ENCODE measurements around the gene P2RY11. TPM values are rescaled to one million over a fixed set of nuclear protein-coding genes. Genes with fewer than 3 reads are reported as not detected.

The P2RY11 gene
- polyA plus RNA-seq, 3 donors = 14.2 to 19.3 (median 18.4) TPM

DNA sequence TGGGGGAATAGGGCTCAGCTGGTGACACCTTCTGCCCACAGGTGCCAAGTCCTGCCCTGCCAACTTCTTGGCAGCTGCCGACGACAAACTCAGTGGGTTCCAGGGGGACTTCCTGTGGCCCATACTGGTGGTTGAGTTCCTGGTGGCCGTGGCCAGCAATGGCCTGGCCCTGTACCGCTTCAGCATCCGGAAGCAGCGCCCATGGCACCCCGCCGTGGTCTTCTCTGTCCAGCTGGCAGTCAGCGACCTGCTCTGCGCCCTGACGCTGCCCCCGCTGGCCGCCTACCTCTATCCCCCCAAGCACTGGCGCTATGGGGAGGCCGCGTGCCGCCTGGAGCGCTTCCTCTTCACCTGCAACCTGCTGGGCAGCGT, 2.1 kb downstream of the P2RY11 start:
- DNase-seq = no peak

DNA sequence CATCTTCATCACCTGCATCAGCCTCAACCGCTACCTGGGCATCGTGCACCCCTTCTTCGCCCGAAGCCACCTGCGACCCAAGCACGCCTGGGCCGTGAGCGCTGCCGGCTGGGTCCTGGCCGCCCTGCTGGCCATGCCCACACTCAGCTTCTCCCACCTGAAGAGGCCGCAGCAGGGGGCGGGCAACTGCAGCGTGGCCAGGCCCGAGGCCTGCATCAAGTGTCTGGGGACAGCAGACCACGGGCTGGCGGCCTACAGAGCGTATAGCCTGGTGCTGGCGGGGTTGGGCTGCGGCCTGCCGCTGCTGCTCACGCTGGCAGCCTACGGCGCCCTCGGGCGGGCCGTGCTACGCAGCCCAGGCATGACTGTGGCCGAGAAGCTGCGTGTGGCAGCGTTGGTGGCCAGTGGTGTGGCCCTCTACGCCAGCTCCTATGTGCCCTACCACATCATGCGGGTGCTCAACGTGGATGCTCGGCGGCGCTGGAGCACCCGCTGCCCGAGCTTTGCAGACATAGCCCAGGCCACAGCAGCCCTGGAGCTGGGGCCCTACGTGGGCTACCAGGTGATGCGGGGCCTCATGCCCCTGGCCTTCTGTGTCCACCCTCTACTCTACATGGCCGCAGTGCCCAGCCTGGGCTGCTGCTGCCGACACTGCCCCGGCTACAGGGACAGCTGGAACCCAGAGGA, 2.6 kb downstream of the P2RY11 start:
- DNase-seq = no peak

DNA sequence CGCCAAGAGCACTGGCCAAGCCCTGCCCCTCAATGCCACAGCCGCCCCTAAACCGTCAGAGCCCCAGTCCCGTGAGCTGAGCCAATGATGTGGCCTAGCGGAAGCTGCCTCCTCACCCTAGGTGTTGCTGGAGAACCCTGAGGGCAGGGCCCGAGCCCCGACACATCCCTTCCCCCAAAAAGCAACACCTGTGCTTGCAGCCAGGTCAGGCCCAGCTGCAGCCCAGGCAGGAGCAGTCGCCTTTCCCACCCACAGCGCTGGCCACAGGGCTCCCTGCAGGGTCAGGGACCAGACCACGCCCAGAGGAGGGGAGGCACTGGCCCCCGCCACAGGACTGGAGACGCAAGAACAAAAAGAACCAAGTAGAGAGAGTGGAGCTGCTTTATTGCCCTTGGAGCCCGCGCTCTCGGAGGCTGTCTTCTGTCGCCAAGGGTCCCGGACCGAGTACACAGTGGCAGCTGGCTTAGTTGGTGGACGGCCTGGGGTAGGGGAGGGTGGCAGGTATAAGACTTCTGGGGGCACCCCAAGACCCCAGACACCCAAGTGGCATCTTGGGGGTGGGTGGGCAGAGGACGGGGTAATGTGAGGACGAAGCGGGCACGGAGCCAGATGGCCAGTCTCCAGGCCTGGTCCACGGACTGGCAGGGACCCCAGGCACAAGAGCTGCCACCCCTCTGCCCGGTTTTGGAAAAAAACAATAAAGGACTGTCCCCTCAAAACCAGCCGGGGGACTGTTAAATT, 3.3 kb downstream of the P2RY11 start:
- DNase-seq = no peak

DNA sequence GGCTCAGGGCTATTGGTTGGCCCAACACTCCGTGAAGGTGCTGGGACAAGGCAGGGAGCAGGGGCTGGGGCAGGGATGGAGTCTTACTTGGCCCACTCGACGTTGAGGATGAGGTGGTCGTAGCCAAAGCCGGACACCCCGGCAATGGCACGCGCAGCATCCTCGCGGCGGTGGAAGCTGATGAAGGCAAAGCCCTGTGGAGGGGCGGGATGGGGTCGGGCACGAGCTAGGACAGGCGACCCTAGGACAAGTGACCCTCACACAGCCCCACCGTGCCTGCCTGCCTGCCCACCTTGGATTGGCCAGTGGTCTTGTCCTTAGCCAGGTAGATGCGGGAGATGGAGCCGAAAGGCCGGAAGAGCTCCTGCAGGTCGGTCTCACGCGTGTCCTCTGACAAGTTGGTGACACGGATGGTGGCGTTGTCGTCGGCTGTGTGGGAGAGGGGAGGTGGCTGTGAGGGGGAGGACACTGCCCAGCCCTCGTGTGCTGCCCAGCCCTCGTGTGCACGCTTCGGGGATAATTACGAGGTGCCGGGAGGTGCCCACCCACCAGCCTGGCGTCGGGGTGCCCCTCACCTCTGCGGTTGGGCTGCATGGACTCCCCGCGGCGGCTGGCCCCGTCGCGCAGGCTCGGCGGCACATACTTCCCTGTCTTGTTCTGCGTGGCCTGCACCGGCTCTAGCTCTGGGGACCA, 4.0 kb downstream of the P2RY11 start:
- DNase-seq = no peak

DNA sequence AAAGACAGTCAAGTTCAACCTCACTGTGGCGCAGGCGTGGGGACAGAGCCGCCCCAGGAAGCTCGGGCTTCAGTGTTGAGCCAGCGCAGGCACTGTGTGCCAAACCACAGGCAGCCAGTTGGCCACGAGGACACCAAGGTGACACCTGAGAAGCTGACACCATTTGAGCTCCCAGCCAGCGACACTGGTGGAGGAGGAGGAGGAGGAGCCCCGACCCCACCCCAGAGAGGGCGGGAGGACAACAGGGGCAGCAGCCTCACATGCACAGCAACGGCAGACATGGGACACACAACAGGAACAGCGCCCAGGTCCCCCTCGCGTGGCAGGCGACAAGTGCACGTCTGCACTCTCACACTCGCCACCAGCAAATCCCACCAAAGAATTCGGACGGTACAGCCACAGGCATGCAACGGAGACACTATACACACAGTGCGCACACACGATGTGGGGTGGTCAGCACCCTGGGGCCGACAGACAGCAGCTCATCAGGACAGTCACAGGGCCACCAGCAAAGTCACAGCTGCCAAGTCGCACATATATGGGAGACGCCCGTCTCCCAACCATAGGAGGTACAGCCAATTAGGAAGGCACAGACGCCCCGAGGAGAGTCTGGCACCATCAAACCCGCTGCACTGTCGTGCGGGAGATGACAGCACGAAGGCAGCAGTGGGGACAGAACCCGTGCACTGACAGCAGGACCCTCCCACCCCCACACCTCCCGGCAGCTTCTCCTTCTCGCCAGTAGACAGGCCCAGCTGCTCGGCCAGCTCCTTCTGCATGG, 4.8 kb downstream of the P2RY11 start:
- no peak for DNase-seq

DNA sequence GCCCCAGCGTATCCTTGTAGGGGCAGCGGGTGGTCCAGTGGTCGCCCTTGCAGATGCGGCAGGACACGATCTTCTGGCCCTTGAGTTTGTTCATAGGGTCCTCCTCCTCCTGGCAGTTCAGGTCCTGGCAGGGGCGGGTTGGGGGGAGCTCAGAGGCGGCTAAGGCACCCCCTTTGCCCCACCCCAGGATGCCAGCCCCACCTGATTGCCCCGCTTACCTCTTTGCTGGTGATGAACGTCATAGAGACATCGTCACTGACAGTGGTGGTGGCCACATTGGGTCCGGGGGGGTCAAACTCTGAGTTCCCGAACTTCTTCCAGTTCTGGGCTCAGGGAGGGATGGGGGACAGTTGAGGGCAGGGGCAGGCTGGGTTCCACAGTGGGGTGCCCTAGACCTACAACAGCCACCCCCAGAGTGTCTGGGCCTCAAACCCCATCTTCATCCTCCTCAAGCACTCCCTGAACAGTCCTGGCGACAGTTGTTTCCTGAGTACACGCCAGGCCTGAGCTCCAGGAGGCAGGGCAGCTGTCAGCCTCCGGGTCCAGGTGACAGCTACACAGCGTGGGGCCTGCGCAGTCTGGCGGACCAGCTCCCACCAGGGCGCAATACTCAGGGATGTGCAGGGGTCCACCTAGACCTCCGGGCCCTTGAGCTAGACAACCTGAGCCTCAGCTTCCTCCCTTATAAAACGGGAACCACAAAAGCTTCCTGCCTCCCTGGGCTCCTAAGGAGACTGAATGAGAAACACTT, 5.5 kb downstream of the P2RY11 start:
- no peak for DNase-seq

DNA sequence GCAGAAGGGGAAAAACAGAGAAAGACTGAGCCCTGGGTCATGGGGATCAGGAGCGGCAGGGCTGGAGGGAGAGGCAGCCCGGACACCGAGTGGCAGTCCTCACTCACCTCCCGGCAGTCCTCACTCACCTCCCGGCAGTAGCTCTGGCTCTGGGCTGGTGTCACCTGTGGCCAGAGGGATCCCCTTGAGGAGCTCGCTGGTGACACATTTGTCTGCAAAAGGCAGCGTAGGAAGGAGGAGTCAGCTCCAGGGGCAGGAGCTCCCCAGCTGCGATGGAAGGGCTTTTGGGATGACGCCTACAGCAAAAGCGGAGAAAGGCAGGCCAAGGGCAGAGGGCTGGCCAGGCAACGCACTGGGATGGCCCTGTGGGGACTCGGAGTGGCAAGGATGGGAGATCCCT, 7.5 kb downstream of the P2RY11 start:
- DNase-seq = no peak

DNA sequence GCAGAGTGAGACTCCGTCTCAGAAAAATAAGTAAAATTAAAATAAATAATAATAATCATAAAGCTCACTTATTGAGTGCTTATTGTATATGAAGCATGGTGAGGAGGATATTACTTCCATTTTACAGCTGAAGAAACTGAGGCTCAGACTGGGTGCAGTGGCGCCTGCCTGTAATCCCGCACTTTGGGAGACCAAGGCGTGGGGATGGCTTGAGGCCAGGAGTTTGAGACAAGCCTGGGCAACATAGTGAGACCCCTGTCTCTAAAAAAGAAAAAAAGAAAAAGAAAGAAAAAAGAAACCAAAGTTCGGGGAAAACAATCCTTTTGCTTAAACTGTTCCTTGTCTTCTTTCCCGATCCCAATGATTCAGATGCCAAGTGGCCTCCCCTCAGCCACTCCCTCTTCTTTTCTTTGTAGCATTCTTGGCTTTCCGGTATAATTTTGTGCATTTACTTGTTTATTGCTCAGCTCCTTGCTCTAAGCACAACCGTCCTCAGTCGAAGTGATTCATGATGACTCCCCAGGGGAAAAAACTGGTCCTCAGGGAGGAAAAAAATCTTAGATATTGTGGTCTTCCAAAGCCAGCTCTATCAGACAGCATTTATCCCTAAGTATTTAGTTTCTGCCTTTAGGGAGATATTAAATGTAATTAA, 9.2 kb downstream of the P2RY11 start:
- DNase-seq = no peak

DNA sequence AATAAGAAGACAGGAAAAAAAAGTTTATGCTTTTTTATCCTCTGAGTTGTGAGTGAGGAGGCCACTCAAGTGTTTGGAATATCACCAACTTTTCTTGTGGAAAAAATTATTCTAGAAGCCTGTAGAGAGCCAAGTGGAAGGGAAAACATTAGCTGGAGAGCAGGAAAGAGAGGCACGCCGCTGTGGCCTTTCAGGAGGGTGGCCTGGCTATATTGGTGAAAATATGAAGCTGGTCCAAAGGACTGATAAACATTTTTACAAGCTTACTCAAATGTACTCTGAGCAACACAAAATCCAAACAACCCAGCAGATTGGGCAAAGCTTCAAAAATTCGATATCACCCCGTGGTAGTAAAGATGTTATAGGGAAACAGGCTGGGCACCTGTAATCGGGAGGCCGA, 10.6 kb downstream of the P2RY11 start:
- DNase-seq = no peak

DNA sequence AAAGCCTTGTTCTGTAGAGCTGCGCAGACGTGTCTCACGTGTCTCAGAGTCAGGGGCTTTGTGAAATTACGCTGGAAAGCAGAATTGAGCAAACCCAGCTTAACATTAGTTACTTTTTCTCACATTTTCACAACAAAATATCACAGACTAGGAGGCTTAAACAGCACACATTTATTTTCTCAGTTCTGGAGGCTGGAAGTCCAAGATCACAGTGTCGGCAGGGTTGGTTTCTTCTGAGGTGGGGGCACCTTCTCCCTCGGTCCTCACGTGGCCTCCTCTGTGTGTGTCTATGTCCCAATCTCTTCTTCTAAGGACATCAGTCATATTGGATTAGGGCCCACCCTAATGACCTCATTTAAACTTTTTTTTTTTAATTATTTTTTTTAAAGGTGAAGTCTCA, 12.9 kb downstream of the P2RY11 start:
- DNase-seq = no peak

DNA sequence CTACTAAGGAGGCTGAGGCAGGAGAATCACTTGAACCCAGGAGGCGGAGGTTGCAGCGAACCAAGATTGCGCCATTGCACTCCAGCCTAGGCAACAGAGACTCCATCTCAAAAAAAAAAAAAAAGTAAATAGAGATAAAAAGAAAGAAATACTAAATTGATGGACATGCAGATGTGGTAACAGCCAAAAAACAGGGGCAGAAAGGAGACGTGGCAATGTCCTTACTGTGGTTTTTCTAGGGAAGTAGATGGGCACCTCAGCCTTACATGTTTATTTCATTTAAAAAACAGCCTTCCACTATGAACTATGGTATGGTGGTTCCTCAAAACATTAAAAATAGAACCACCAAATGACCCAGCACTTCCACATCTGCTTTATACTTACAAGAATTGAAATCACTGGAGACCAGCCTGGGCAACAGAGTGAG, 14.7 kb downstream of the P2RY11 start:
- no peak for DNase-seq

DNA sequence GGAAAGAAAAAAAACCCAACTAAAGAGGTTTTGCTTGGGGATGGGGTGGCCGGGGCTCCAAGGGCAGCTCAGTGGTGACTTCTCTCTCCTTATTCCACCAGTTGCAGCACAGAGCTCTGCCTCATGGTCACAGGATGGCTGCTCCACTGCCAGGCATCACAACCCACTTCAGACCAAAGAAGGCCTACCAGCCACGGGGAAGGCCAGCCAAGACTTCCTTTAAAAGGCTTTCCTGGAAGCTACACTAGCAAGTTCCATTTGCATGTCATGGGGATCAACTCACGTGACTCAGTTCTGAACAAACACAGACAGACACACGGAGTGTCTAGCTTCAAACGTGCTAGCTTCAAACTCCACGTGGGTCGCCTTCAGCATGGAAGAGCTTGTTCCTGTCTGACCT, 21.4 kb downstream of the P2RY11 start:
- DNase-seq = no peak

DNA sequence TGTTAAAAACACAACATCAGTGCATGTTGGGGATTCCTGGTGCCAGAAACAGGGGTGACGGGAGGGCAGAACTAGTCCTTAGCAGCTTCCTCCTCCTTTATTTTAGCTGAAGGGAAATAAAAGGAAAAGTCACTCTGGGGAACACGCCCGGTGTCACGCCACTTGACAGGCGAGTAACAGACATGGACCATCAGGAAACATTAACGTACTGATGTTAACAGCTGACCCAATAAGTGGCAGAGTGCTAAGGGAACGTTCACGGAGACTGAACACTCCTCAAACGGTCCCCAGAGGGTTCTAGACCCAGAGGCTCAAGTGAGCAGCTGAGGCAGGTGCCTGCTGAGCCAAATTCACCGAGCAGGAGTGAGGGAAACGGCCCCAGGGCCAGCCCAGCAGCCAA, 22.1 kb downstream of the P2RY11 start:
- no peak for DNase-seq

DNA sequence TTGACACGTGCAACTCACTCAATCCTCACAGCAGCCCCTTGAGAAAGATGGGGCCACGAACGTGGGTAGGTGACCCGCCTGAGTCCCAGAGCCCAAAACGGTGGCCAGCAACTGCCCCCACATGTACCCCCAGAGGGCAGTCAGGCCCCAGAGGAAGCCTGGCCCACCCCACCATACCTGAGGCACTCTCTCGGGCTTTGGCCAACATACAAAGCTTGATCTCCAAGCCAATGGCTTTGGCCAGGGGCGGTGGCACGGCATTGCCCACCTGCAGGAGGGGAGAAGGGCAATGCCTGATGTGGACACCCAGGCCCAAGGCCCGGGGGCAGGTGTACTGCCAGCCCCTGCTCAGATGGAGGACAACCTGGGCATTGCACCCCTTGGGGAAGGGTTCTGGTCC, 22.5 kb downstream of the P2RY11 start:
- no peak for DNase-seq

DNA sequence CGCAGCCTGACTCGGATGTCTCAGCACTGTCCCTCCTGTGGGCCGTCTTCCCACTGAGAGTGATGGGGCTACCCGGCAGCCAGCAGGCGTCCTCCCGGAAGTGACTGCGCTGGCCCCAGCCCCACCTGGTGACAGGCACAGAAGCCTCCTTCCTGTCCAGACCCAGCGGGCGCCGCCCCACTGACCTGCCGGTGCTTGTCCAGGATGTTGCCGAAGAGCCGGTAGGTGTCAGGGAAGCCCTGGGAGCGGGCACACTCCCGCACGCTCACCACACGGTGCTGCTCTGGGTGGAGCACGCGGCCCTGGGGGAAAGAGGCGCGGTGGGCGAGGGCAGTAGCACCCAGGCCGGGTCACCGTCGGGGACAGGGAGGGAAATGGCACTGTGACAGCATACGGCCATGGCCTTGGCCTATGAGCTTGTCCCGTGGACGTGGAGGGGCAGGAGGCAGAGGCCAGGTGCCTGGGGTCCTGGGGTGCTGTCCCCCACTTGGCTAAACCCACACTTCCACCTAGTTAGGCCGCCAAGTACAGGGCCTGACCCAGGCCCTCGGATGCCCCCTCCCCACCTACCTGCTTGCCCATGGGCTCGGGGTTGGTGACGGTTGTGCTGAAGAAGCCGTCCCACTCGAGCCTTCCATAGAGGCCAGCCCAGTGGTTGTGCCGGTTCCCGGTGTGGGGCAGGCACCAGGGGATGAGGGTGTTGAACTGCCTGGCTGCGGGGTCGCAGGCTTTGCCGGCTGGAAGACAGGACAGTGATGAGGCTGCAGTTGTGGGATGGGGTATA, 24.2 kb downstream of the P2RY11 start:
- DNase-seq = no peak

DNA sequence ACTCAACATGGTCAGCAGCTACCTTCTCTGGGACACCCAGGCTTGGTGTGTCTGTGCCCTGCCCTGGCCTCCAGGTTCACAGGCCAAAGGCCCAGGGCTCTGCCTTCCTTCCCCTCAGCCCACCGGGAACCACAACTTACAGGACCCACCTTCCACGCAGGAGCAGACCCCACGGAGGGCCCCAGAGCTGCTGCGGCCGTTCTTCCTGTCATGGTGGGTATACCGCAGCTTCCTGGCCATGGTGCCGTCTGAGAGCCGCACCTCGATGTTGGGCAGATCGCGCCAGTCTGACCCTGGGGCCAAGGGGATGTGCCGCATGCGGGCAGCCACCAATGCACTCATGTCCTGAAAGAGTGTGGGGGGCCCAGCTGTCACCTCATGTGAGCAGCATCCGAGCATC, 25.4 kb downstream of the P2RY11 start:
- no peak for DNase-seq

DNA sequence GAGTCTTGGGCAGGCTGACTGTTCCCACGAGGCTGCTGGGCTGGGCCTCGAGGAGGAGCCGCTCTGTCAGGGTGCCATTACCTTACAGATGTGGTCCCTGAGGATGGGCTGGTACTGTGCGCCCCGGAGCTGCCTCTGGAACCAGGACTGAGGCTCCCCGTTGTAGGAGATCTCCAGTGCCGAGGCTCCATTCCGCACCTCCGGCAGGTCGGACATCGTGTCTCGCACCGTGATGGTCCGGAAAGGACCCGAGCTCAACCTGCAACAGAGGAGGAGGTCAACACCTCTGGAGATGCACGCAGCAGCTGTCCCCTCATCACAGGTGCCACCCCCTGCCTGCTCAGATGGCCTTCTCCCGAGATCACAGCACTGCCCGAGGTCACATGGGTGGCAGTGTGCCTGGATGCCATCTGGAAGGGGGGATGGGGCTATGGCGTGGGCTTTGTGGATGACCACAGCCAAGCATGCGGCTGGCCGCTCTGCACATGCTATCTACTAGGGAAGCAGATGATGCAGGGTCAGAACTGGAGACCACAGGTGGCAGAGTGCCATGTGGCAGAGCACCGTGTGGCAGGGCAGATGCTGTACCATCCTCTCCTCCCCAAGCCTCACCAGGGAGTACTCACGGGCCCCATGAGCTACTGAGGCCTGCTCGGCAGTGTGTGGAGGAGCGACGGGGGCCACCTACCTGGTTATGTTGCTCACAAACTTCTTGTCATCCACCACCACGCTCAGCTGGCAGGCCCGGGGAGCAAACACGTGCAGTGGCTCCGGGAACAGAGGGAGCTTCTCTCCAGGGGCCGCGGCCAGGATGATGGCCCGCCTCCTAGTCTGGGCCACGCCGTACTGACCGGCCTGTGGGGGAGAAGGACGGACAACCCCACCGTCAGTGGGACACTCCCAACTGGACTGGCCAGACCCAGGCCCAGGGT, 26.5 kb downstream of the P2RY11 start:
- DNase-seq = no peak

DNA sequence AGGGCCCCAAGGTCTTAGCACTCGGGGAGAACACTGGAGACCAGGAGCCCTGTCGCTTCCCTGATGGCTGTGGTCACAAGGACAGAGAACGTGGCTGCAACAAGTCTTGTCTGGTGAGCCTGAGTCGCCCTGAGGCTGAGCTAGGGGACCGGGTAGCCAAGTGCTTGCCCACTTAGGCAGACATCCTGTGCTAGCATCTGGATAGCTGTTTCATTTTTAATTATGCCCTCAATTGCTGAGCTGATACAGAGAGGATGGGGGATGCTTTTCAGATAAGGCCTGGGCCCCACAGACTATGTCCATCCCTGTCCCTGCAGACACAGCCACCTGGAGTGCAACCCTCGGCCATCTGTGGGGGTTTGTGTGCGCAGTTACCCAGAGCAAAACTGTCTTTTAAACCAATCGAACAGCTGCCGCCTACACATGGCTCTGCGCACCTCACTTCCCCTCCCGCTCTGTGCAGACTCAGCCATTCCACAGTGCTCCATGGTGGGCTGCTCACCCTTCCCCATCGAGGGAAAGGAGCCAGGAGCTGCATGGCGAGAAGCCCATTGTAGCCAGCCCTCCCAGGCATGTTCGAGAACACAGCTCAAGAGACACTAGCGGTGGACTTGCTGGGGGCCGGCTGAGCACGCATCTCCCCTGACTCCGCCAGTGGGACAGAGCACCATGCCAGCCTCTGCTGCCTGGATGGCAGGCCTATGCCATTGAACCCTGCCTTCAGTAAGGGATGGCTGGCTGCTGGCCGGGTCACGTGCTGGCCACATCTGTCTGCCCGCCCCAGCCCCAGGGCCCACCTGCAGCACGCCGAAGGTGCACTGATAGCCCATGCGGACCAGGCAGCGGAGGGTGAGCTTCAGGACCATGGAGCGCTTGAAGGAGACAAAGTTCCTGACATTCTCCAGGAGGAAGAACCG, 27.6 kb downstream of the P2RY11 start:
- DNase-seq = no peak
